ENCODE results near the gene NLRP6. TPM values are rescaled to one million over a fixed set of nuclear protein-coding genes. Genes with fewer than 3 reads are reported as not detected.

Gene NLRP6
- not detected for total RNA-seq
- polyA plus RNA-seq (2013, experiment 1 of 2): not detected
- not detected for polyA plus RNA-seq (2013, experiment 2 of 2)
- long read RNA-seq, experiment 1: 0 reads
- long read RNA-seq, experiment 2: 0 reads
- long read RNA-seq, experiment 3: 0 reads
- long read RNA-seq, experiment 4: 0 reads

DNA sequence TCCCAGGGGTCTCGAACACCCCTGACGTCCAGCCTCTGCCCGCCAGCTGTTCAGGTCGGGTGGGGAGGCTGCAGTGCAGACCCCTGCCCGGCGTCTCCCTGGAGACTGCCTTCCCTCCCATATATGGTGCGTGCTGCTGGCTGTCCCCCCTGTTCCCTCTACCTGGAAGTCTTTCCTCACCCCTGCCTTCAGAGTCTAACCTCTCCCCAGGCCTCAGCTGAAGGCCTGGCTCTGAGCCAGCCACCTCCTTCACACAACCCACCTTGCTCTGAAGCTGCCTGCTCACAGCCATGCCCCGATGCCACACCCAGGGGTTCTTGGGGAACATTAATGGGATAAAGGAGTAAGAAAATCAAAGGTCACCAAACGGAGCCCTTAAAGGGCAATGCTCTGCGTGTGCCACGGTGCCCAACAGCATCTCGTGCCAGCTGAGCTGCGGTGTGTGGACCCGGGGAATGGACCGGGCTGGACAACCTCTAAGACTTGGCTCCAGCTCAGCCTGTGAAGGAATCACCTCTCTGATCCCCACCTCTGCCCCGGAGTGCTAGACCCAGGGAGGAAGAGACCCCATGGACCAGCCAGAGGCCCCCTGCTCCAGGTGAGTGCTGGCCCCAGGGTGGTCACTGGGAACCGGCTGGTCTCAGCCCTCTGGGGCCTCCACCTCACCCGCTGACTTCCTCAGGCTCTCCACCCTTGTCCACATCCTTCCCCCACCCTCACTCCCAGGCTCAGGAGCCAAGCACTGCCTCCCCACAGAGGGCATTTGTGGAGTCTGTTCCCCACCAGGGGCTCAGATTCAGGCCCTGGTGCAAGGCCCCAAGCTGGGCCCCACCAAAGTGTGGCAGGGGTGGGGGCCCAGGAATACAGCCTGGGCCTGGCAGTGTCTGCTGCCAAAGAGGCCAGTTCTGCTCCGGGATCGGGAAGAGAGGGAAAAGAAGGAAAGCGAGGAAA is at the start of gene NLRP6:
NLRP6 (plus strand) TSS at position 407 of the 951 bp plus-strand sequence; CDS start at position 570, 163 bp downstream.
- H3K4me3 ChIP-seq (ENCODE audit: low read length): no peak within 1 kb of the TSS
- Mint-ChIP-seq H3K9me3 (no peaks in the 10 kb centered on the region), H3K36me3 (ENCODE audit: low read depth) (no peaks in the 10 kb centered on the region), H3K4me3 (no peak within 1 kb of the TSS), H3K27me3 (ENCODE audit: insufficient read depth) (peaks cover 46% of the 10 kb centered on the region), H3K27ac (no peak within 1 kb of the TSS), H3K4me1 (no peaks in the 10 kb centered on the region)
- TF ChIP-seq, protein P1, sequence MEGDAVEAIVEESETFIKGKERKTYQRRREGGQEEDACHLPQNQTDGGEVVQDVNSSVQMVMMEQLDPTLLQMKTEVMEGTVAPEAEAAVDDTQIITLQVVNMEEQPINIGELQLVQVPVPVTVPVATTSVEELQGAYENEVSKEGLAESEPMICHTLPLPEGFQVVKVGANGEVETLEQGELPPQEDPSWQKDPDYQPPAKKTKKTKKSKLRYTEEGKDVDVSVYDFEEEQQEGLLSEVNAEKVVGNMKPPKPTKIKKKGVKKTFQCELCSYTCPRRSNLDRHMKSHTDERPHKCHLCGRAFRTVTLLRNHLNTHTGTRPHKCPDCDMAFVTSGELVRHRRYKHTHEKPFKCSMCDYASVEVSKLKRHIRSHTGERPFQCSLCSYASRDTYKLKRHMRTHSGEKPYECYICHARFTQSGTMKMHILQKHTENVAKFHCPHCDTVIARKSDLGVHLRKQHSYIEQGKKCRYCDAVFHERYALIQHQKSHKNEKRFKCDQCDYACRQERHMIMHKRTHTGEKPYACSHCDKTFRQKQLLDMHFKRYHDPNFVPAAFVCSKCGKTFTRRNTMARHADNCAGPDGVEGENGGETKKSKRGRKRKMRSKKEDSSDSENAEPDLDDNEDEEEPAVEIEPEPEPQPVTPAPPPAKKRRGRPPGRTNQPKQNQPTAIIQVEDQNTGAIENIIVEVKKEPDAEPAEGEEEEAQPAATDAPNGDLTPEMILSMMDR (conservative IDR thresholded peaks at IDR 0.05): no peak
- 89 to 91% methylated on average over 8 to 21 of the region's 21 CpGs for WGBS, 2 experiments (ENCODE audit: insufficient coverage in 1 of 2, insufficient read length in 1 of 2)
- no peak within 1 kb of the TSS for H3K27ac ChIP-seq (ENCODE audit: low read depth, low read length)
- peaks cover 46% of the 10 kb centered on the region for H3K27me3 ChIP-seq (ENCODE audit: control insufficient read depth, insufficient read depth, low read length, poor library complexity, severe bottlenecking)
- H3K4me1 ChIP-seq (ENCODE audit: control insufficient read depth, insufficient read depth, low read length): no peaks in the 10 kb centered on the region
- no peaks in the 10 kb centered on the region for H3K36me3 ChIP-seq (ENCODE audit: control insufficient read depth, insufficient read depth, low read length)
- peak; percentile 35 for DNase-seq
- no peaks in the 10 kb centered on the region for H3K9me3 ChIP-seq (ENCODE audit: control insufficient read depth, low read length)
- no peak within 1 kb of the TSS for H3K9ac ChIP-seq (ENCODE audit: extremely low read depth, low read length, poor library complexity, severe bottlenecking)

DNA sequence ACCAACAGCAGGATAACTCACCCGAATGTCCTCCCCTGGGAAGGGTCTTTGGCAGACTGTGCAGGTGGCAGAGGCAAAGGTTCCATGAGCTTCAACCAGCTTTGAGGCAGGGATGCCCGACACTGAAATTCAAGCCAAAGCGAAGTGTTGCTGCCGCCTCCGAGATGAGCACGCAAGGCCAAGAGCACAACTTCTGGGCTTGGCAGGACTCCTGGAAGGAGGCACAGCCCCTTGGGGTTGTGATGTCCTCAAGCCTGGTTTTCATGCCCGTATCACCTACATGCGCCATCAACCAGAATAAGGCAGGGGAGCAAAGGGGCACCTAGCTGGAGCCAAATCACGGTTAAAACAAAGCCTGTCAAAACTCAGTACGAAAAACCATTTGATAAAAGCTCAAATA is 47.8 kb upstream of the NLRP6 start:
- Histone ChIP-seq H3K4me3 (ENCODE audit: low read length) (no peak overlapping the region), H3K9me3 (ENCODE audit: control insufficient read depth, low read length) (no peaks in the 10 kb centered on the region), H3K27me3 (ENCODE audit: control insufficient read depth, insufficient read depth, low read length, poor library complexity, severe bottlenecking) (no peaks in the 10 kb centered on the region), H3K4me1 (ENCODE audit: control insufficient read depth, insufficient read depth, low read length) (peaks cover 3% of the 10 kb centered on the region), H3K27ac (ENCODE audit: low read depth, low read length) (no peak overlapping the region), H3K9ac (ENCODE audit: extremely low read depth, low read length, poor library complexity, severe bottlenecking) (no peak overlapping the region), H3K36me3 (ENCODE audit: control insufficient read depth, insufficient read depth, low read length) (no peaks in the 10 kb centered on the region)
- H3K4me3 Mint-ChIP-seq: no peak overlapping the region
- DNase-seq: no peak
- peaks cover 22% of the 10 kb centered on the region for H3K36me3 Mint-ChIP-seq (ENCODE audit: low read depth)
- WGBS, 2 experiments (ENCODE audit: insufficient coverage in 1 of 2, insufficient read length in 1 of 2): 96% methylated on average over 8 to 10 of the region's 10 CpGs
- no peaks in the 10 kb centered on the region for H3K9me3 Mint-ChIP-seq
- H3K4me1 Mint-ChIP-seq: no peaks in the 10 kb centered on the region
- H3K27me3 Mint-ChIP-seq (ENCODE audit: insufficient read depth): peaks cover 2% of the 10 kb centered on the region
- H3K27ac Mint-ChIP-seq: no peak overlapping the region
- TF ChIP-seq, protein P1 (conservative IDR thresholded peaks at IDR 0.05): no peak

DNA sequence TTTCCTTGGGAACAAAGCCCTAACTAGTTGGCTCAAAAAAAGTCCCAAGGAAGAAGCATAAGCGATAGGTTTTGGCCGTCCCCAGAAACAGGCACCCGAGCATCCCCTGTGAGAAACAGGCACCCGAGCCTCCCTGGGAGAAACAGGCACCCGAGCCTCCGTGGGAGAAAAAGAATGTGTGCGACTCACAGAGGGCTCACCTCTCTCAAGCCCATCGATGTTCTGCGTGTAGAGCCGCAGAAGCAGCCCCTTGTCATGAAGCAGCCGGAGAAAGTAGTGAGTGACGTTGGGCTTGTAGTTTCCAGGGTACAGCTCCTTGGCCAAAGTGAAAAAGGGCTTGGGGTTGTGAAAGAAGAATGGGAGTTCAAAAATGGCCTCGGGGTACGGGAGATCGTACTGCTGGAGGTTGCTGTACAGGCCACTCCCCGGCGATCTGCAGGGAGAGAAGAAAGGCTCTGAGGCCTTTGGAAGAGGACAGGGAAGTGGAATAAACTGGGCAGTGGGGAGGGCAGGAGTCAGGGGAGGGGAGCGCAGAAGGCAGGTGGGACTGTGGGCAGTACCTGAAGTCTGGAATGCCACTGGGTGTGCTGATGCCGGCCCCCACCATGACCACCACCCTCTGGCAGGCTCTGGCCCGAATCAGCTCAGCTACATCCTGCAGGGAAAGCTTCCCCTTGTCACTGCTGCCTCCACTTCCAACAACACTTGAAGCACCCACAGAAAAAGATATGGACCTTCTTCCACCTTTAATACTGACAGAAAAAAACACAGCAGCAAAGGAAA is 45.2 kb upstream of the NLRP6 start:
- Mint-ChIP-seq H3K36me3 (ENCODE audit: low read depth) (peaks cover 20% of the 10 kb centered on the region), H3K27me3 (ENCODE audit: insufficient read depth) (peaks cover 2% of the 10 kb centered on the region), H3K4me1 (peaks cover 4% of the 10 kb centered on the region), H3K4me3 (no peak overlapping the region), H3K27ac (no peak overlapping the region), H3K9me3 (no peaks in the 10 kb centered on the region)
- Histone ChIP-seq H3K4me3 (ENCODE audit: low read length) (no peak overlapping the region), H3K36me3 (ENCODE audit: control insufficient read depth, insufficient read depth, low read length) (no peaks in the 10 kb centered on the region), H3K27ac (ENCODE audit: low read depth, low read length) (no peak overlapping the region), H3K9me3 (ENCODE audit: control insufficient read depth, low read length) (no peaks in the 10 kb centered on the region), H3K27me3 (ENCODE audit: control insufficient read depth, insufficient read depth, low read length, poor library complexity, severe bottlenecking) (no peaks in the 10 kb centered on the region), H3K4me1 (ENCODE audit: control insufficient read depth, insufficient read depth, low read length) (peaks cover 3% of the 10 kb centered on the region), H3K9ac (ENCODE audit: extremely low read depth, low read length, poor library complexity, severe bottlenecking) (no peak overlapping the region)
- TF ChIP-seq, protein P1 (conservative IDR thresholded peaks at IDR 0.05): no peak
- DNase-seq: peak; percentile 30
- WGBS, 2 experiments (ENCODE audit: insufficient coverage in 1 of 2, insufficient read length in 1 of 2): 93 to 94% methylated on average over 17 to 20 of the region's 20 CpGs
